PFSK-1 (cell line): ENCODE results near the gene SLC43A1.

Source experiments
- SIN3A ChIP-seq: IDR thresholded peaks from 2 replicates; pipeline ENCODE4 v1.6.1; 2012; ENCODE audit warnings: mild to moderate bottlenecking, low read length, moderate library complexity, borderline replicate concordance; ENCODE audit not compliant: insufficient read depth
- TF ChIP-seq, protein P1 (sequence below), 2 experiments: IDR thresholded peaks; 2 replicates each; pipeline versions ENCODE4 v1.6.1 to v1.8.0; 2011 to 2012; ENCODE audit warnings: low read depth in 2 of 2, low read length in 2 of 2, control low read depth in 1 of 2, inconsistent platforms in 1 of 2, mild to moderate bottlenecking in 1 of 2, moderate library complexity in 1 of 2; ENCODE audit not compliant: insufficient read depth in 1 of 2

DNA sequence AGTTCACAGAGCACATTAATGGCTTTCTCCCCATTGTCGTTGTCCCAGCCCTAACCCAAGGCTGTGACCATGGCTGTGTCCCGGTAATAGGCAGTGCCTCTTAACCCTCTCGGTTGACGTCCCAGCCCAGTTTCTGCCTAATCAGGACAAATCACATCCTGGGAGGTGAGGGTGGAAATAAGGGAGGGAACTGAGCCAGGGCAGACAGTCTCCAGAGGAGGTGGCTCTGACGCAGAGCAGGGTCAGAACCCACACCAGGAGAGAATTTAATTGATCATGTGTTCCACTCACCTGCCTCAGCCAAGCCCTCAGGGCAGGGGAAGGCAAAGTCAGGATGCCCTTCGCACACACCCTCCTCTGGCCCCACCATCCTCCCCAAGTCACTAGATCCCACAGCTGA is 17.0 kb downstream of the SLC43A1 start:
- TF ChIP-seq, protein P1, sequence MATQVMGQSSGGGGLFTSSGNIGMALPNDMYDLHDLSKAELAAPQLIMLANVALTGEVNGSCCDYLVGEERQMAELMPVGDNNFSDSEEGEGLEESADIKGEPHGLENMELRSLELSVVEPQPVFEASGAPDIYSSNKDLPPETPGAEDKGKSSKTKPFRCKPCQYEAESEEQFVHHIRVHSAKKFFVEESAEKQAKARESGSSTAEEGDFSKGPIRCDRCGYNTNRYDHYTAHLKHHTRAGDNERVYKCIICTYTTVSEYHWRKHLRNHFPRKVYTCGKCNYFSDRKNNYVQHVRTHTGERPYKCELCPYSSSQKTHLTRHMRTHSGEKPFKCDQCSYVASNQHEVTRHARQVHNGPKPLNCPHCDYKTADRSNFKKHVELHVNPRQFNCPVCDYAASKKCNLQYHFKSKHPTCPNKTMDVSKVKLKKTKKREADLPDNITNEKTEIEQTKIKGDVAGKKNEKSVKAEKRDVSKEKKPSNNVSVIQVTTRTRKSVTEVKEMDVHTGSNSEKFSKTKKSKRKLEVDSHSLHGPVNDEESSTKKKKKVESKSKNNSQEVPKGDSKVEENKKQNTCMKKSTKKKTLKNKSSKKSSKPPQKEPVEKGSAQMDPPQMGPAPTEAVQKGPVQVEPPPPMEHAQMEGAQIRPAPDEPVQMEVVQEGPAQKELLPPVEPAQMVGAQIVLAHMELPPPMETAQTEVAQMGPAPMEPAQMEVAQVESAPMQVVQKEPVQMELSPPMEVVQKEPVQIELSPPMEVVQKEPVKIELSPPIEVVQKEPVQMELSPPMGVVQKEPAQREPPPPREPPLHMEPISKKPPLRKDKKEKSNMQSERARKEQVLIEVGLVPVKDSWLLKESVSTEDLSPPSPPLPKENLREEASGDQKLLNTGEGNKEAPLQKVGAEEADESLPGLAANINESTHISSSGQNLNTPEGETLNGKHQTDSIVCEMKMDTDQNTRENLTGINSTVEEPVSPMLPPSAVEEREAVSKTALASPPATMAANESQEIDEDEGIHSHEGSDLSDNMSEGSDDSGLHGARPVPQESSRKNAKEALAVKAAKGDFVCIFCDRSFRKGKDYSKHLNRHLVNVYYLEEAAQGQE (IDR thresholded peaks at IDR 0.05; ENCODE audit: insufficient read depth in 1 of 2, low read depth in 2 of 2, low read length in 2 of 2) = no peak
- no peak for TF ChIP-seq SIN3A
